Measurements from ENCODE around the gene CEMP1. TPM values are rescaled to one million over a fixed set of nuclear protein-coding genes. Genes with fewer than 3 reads are reported as not detected.

The CEMP1 gene
- polyA plus RNA-seq, 1 of the 3 experiments (the other 2 are of a cell fraction), result not detected

DNA sequence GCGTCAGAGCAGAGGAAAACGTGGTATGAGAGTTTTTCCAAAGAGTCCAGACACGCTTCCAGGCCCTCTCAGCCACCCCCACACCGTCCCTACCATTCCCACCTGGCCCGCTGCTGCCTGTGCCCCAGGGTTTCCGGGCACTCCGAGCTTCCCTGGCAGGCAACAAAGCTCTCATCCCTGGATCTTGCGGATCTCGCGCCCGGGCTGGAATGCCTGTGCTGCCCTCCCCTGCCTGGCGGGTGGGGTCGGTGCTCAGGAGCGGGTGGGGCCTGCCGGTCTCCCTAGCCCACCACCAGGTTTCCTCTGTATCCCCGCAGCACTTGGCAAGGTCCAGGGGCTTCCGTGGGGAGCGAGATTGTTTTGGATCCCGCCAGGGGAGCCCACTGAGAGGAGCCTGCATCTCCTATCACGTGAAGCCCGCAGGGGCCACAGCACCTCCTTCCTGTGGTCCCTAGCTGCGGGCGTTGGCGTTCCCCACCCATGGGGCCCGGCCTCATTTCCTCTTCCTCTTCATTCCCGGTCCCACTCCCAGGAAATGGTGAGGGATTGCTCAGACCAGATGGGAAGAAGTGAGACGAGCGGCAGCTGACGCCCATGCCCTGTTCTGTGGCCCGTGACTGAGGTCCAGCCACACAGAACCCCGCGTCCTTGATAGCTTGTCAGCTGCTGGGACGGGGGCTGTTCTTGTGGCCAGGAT, 45.2 kb downstream of the CEMP1 start:
- no peak overlapping the region for H3K9ac ChIP-seq
- 91% methylated on average over 15 of the region's 33 CpGs for WGBS (ENCODE audit: low lambda C conversion rate)
- CTCF ChIA-PET, result interaction anchor here (1.2 to 12.7 kb wide), 3 partner anchors 11 to 14 kb away, joined by 4 to 95 read pairs (median 9); partner anchors contain the start of gene TBC1D24
- H3K79me2 ChIP-seq (ENCODE audit: insufficient read depth), result no peaks in the 10 kb centered on the region
- no peak overlapping the region for H3K4me2 ChIP-seq
- no peaks in the 10 kb centered on the region for H3F3A ChIP-seq (replicated peaks; ENCODE audit: insufficient read depth)
- no peaks in the 10 kb centered on the region for H3K36me3 ChIP-seq (replicated peaks in 1 of 2; ENCODE audit: control insufficient read depth in 1 of 2, insufficient read depth in 2 of 2, low read length in 1 of 2)
- H4K20me1 ChIP-seq (ENCODE audit: insufficient read depth), result no peaks in the 10 kb centered on the region
- TF ChIP-seq CTCF (IDR thresholded peaks at IDR 0.05) (no peak), FOXM1 (IDR thresholded peaks at IDR 0.05; ENCODE audit: low read depth) (no peak), NRF1 (IDR thresholded peaks at IDR 0.05; ENCODE audit: low read depth, low read length) (no peak), ELF1 (IDR thresholded peaks at IDR 0.05) (no peak), TCF12 (IDR thresholded peaks at IDR 0.05) (no peak), EP300 (IDR thresholded peaks at IDR 0.05; ENCODE audit: borderline replicate concordance in 1 of 2, low read depth in 1 of 2, low read length in 1 of 2) (no peak), YY1 (IDR thresholded peaks at IDR 0.05; ENCODE audit: low read depth) (no peak), TEAD4 (IDR thresholded peaks at IDR 0.05; ENCODE audit: borderline replicate concordance, insufficient read depth) (no peak)
- TF ChIP-seq, protein P1, sequence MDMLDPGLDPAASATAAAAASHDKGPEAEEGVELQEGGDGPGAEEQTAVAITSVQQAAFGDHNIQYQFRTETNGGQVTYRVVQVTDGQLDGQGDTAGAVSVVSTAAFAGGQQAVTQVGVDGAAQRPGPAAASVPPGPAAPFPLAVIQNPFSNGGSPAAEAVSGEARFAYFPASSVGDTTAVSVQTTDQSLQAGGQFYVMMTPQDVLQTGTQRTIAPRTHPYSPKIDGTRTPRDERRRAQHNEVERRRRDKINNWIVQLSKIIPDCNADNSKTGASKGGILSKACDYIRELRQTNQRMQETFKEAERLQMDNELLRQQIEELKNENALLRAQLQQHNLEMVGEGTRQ (IDR thresholded peaks at IDR 0.05; ENCODE audit: borderline replicate concordance, low read depth, low read length), result no peak
- no peak overlapping the region for H3K27ac ChIP-seq (ENCODE audit: low read depth in 2 of 2, low read length in 1 of 2)
- H3K9me2 ChIP-seq, result no peaks in the 10 kb centered on the region
- no peaks in the 10 kb centered on the region for H3K27me3 ChIP-seq (ENCODE audit: insufficient read depth)
- peaks cover 3 to 50% of the 10 kb centered on the region in 2 experiments; a peak in 3 of 4 replicates for H3K4me1 ChIP-seq (ENCODE audit: control insufficient read depth in 1 of 2, insufficient read depth in 2 of 2, low read depth in 1 of 2, low read length in 1 of 2)
- no peak overlapping the region for H3K4me3 ChIP-seq (ENCODE audit: low read depth in 2 of 2, low read length in 1 of 2)
- POLR2A ChIA-PET, result interaction anchor here (1.4 kb wide), 1 partner anchor 17 kb away, joined by 4 read pairs; no protein-coding TSS in a partner anchor
- H3K9me3 ChIP-seq, result no peaks in the 10 kb centered on the region
- H2AFZ ChIP-seq (ENCODE audit: low read depth), result no peak overlapping the region
- no peak for DNase-seq

GRCh38 chr16:2484898-2485508, 46.2 kb downstream of the CEMP1 start:
- Histone ChIP-seq H4K20me1 (ENCODE audit: insufficient read depth) (no peaks in the 10 kb centered on the region), H3K27ac (ENCODE audit: low read depth in 2 of 2, low read length in 1 of 2) (peak overlapping the region in 1 of 2 experiments; percentile 86; a peak in 1 of 4 replicates), H3K27me3 (ENCODE audit: insufficient read depth) (no peaks in the 10 kb centered on the region), H3K9me2 (no peaks in the 10 kb centered on the region), H3K4me2 (no peak overlapping the region), H3K9me3 (no peaks in the 10 kb centered on the region), H3K4me3 (ENCODE audit: low read depth in 2 of 2, low read length in 1 of 2) (no peak overlapping the region), H3K4me1 (ENCODE audit: control insufficient read depth in 1 of 2, insufficient read depth in 2 of 2, low read depth in 1 of 2, low read length in 1 of 2) (peaks cover 3 to 51% of the 10 kb centered on the region in 2 experiments; a peak in 3 of 4 replicates), H3F3A (replicated peaks; ENCODE audit: insufficient read depth) (no peaks in the 10 kb centered on the region), H2AFZ (ENCODE audit: low read depth) (no peak overlapping the region), H3K79me2 (ENCODE audit: insufficient read depth) (no peaks in the 10 kb centered on the region), H3K36me3 (replicated peaks in 1 of 2; ENCODE audit: control insufficient read depth in 1 of 2, insufficient read depth in 2 of 2, low read length in 1 of 2) (no peaks in the 10 kb centered on the region), H3K9ac (no peak overlapping the region)
- ChIA-PET CTCF (interaction anchor here (1.0 to 12.7 kb wide), 7 partner anchors 10 to 62 kb away, joined by 3 to 95 read pairs (median 11); partner anchors contain the start of genes CCNF and TBC1D24), POLR2A (interaction anchor here (1.4 kb wide), 1 partner anchor 16 kb away, joined by 4 read pairs; no protein-coding TSS in a partner anchor)
- no peak for DNase-seq
- 90% methylated on average over 12 of the region's 13 CpGs for WGBS (ENCODE audit: low lambda C conversion rate)
- TF ChIP-seq GABPA (IDR thresholded peaks at IDR 0.05; ENCODE audit: low read depth) (no peak), RCOR1 (IDR thresholded peaks at IDR 0.05; ENCODE audit: low read length) (no peak), REST (IDR thresholded peaks at IDR 0.05; ENCODE audit: low read depth, low read length) (no peak), TCF12 (IDR thresholded peaks at IDR 0.05) (no peak), CTCF (IDR thresholded peaks at IDR 0.05) (no peak), FOXM1 (IDR thresholded peaks at IDR 0.05; ENCODE audit: low read depth) (no peak), ELF1 (IDR thresholded peaks at IDR 0.05) (no peak), USF1 (IDR thresholded peaks at IDR 0.05; ENCODE audit: borderline replicate concordance, low read depth) (no peak), FOSL2 (IDR thresholded peaks at IDR 0.05; ENCODE audit: borderline replicate concordance, low read depth) (no peak), TAF1 (IDR thresholded peaks at IDR 0.05; ENCODE audit: borderline replicate concordance, low read depth, low read length) (no peak)

All from SK-N-SH (cell line).